Astrocyte of the cerebellum (primary cell): Measurements from ENCODE around the gene FEN1.
A peak's percentile ranks its signal among the peaks of the same experiment; 100 is the strongest.

Source experiments
- DNase-seq: peaks from one replicate; pipeline ENCODE4 v3.0.0-alpha.2; 2011; ENCODE audit warnings: low read depth
- H3K4me3 ChIP-seq: 2 replicates; pipeline ENCODE4 v1.5.1; 2011; ENCODE audit warnings: mild to moderate bottlenecking, low read depth, low read length, moderate library complexity
- CTCF ChIP-seq: IDR thresholded peaks from 2 replicates; pipeline ENCODE4 v1.5.1; 2012; ENCODE audit warnings: low read length, low read depth, moderate library complexity, mild to moderate bottlenecking; ENCODE audit errors: missing control alignments
- in situ Hi-C: cut with HindIII; loops from 2 replicates; pipeline ENCODE4 v1.10.0; 2017; ENCODE audit warnings: low sequenced_read_pairs

The FEN1 gene

DNA sequence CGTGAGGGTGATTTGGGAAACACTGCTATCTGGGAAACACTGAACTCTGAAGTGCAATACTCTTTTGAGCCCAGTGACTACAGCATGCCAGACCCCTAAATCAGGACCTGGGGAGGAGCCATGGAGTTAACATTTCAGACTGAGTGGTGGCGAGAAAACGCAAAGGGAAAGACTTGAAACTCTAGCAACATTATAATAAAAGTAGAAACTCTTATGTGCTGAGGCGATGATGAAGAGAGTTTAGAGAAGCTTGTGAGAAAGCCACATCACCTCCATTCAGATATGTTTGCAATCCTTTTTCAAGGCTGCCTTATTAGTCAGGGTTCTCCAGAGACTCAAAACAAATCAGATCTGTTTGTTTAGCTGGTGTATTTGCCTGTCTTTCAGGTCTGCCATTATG lies 1.9 kb downstream of the FEN1 start:
- no peak for TF ChIP-seq CTCF
- no peak overlapping the region for H3K4me3 ChIP-seq
- DNase-seq, result no peak
- in situ Hi-C loops, result no loop called here

- DNase-seq, result no peak
- in situ Hi-C loops, result no loop called here
Observed at GRCh38 chr11:61795459-61795858, 2.7 kb downstream of the FEN1 start.

DNA sequence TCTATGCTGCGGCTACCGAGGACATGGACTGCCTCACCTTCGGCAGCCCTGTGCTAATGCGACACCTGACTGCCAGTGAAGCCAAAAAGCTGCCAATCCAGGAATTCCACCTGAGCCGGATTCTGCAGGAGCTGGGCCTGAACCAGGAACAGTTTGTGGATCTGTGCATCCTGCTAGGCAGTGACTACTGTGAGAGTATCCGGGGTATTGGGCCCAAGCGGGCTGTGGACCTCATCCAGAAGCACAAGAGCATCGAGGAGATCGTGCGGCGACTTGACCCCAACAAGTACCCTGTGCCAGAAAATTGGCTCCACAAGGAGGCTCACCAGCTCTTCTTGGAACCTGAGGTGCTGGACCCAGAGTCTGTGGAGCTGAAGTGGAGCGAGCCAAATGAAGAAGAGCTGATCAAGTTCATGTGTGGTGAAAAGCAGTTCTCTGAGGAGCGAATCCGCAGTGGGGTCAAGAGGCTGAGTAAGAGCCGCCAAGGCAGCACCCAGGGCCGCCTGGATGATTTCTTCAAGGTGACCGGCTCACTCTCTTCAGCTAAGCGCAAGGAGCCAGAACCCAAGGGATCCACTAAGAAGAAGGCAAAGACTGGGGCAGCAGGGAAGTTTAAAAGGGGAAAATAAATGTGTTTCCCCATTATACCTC lies 3.3 kb downstream of the FEN1 start:
- H3K4me3 ChIP-seq, result no peak overlapping the region

More at GRCh38 chr11:61795459-61795858, 2.7 kb downstream of the FEN1 start:
- H3K4me3 ChIP-seq, result no peak overlapping the region
- TF ChIP-seq CTCF, result no peak

GRCh38 chr11:61797263-61797944 lies 4.7 kb downstream of the FEN1 start:
- peak; percentile 79 for TF ChIP-seq CTCF
- in situ Hi-C loops, result no loop called here
- no peak overlapping the region for H3K4me3 ChIP-seq
- peak; percentile 86 for DNase-seq

More for the DNA sequence above, 3.3 kb downstream of the FEN1 start:
- in situ Hi-C loops, result no loop called here
- no peak for DNase-seq
- no peak for TF ChIP-seq CTCF

DNA sequence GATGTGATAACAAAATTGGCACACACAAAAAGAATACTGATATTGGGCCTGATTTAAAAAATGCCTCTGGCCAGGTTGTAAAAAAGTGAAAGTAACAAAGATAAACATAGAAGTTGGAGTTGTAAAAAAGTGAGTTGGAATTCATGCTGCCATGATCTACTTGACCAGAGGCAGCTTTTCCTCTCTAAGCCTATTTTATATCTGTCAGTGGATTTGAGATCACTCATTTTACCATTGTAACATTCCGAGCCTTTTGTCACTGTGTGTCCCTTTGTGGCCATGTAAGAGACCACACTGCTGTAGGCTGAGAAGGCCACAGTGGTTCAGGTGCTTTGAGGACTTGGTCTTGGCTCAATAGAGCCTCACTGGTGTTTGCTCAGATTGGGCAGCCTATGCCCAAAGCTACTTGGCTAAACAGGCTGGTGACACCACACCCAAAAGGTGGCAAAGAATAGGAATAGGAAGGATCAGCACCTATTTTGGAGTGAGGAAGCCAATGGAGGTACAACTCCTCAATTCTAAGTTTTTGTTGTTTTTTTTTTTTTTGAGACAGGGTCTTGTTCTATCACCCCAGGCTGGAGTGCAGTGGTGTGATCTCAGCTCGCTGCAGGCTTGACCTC lies 7.1 kb downstream of the FEN1 start:
- in situ Hi-C loops, result no loop called here
- no peak for TF ChIP-seq CTCF
- no peak overlapping the region for H3K4me3 ChIP-seq
- DNase-seq, result no peak

- in situ Hi-C loops, result no loop called here
- H3K4me3 ChIP-seq, result no peak overlapping the region
- DNase-seq, result no peak
- TF ChIP-seq CTCF, result no peak
Observed at GRCh38 chr11:61800331-61801281, 7.9 kb downstream of the FEN1 start.
